ENCODE results near the gene IPO13. TPM values are rescaled to one million over a fixed set of nuclear protein-coding genes. Genes with fewer than 3 reads are reported as not detected.

Gene IPO13
- total and polyA plus RNA-seq, 7 donors, result 26.8 to 140 (median 93.0) TPM

DNA sequence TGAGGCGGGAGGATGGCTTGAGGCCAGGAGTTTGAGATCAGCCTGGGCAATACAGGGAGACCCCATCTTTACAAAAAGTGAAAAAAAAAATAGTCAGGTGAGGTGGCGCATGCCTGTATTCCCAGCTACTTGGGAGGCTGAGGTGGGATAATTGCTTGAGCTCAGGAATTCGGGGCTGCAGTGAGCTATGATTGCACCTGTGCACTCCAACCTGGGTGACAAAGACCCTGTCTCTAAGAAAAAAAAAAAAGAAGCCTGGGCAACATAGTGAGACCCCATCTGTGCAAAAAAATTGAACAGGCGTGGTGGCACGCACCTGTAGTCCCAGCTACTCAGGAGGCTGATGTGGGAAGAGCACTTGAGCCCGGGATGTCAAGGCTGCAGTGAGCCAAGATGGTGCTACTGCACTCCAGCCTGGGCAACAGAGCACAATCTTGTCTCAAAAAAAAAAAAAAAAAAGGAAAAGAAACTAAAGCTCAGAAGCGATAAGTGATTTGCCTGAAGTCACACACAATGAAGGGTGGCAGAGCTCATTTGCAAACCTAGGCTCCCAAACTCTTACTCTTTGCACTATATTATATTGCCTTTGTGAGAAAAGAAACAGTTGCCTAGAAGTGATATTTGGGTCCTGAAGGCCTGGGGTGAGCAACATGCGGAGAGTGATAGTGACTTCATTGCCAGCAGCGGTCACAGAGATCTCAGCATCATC lies 46.6 kb downstream of the IPO13 start:
- 91 to 93% (median 91%) methylated on average over 8 to 9 of the region's 9 CpGs for WGBS, 3 donors
- Histone ChIP-seq H3K4me3 (no peak overlapping the region), H3K27ac (no peak overlapping the region), H3K4me1 (peaks cover 6% of the 10 kb centered on the region), H3K36me3 (ENCODE audit: insufficient read depth in 1 of 2, low read depth in 1 of 2) (no peaks in the 10 kb centered on the region), H3K9me3 (no peaks in the 10 kb centered on the region), H3K27me3 (ENCODE audit: insufficient read depth in 3 of 3, low read length in 2 of 3) (no peaks in the 10 kb centered on the region)
- DNase-seq (no peak), ATAC-seq (no peak)
- TF ChIP-seq, protein P1, sequence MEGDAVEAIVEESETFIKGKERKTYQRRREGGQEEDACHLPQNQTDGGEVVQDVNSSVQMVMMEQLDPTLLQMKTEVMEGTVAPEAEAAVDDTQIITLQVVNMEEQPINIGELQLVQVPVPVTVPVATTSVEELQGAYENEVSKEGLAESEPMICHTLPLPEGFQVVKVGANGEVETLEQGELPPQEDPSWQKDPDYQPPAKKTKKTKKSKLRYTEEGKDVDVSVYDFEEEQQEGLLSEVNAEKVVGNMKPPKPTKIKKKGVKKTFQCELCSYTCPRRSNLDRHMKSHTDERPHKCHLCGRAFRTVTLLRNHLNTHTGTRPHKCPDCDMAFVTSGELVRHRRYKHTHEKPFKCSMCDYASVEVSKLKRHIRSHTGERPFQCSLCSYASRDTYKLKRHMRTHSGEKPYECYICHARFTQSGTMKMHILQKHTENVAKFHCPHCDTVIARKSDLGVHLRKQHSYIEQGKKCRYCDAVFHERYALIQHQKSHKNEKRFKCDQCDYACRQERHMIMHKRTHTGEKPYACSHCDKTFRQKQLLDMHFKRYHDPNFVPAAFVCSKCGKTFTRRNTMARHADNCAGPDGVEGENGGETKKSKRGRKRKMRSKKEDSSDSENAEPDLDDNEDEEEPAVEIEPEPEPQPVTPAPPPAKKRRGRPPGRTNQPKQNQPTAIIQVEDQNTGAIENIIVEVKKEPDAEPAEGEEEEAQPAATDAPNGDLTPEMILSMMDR (IDR thresholded peaks at IDR 0.05), result no peak
- intact Hi-C loops (cut with DNase I), result no loop called here

DNA sequence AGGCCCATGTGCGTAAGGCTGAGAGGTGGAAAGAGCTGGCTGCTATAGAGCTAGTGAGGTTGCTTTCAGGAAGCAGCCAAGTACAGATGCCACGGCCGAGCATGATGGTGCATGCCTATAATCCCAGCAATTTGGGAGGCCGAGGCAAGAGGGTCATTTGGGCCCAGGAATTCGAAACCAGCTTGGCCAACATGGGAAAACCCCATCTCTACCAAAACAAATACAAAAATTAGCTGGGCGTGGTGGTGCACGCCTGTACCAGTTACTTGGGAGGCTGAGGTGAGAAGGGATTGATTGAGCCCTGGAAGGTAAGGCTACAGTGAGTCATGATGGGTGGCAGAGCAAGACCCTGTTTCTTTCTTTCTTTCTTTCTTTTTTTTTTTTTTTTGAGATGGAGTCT lies 47.3 kb downstream of the IPO13 start:
- Histone ChIP-seq H3K4me3 (no peak overlapping the region), H3K4me1 (peaks cover 6% of the 10 kb centered on the region), H3K9me3 (no peaks in the 10 kb centered on the region), H3K27me3 (ENCODE audit: insufficient read depth in 3 of 3, low read length in 2 of 3) (no peaks in the 10 kb centered on the region), H3K27ac (no peak overlapping the region), H3K36me3 (ENCODE audit: insufficient read depth in 1 of 2, low read depth in 1 of 2) (no peaks in the 10 kb centered on the region)
- ATAC-seq, result no peak
- TF ChIP-seq, protein P1 (IDR thresholded peaks at IDR 0.05), result no peak
- DNase-seq, result no peak
- WGBS, 3 donors, result 77 to 85% (median 83%) methylated on average over 7 of the region's 7 CpGs
- intact Hi-C loops (cut with DNase I), result no loop called here

DNA sequence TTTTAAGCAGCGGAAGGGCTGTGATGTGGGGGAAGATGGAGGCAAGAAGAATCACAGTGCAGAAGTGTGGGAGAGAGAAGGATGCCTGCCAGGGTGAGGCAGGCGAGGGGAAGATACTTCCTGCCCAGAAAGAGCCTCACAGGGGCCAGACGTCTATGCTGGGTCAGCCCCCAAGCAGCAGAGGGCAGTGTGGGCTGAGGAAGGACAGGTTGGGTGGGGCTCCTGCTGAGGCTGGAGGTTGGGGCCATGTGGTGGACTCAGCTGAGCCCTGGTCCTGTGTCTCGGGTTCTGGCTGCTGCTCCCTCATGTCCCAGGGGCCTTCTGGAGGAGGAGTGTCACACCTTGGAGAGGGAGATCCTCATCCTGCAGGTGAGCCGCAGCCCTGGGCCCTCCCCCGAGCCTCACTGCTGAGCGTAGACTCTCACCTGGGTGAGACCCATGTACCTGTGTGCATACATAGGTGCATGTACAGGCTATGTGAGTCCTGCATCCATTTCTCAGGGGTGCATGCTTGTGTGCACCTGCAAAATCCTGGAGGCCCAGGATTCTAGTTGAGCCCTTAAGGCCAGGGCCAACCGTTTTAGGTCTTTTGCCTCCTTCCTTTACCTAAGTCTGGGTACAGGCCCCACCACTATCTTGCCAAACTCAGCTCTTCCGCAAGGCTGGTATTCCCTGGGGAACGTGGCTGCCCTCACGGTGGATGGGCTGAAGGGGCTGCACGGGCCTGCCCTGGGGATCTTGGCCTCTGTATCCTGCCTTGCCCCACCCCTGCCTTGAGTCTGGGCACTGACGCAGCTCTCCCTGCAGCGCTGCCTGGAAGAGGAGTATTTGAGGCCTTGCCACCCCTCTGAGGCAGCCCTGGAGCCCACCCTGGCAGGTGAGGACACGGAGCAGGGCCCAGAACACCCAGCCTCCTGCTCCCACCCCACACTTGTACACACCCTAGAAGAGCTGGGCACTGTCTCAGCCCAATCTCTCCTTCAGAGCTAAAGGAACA lies 48.3 kb downstream of the IPO13 start:
- DNase-seq, result no peak
- TF ChIP-seq, protein P1 (IDR thresholded peaks at IDR 0.05), result no peak
- Histone ChIP-seq H3K4me1 (peaks cover 6% of the 10 kb centered on the region), H3K27ac (no peak overlapping the region), H3K27me3 (ENCODE audit: insufficient read depth in 3 of 3, low read length in 2 of 3) (no peaks in the 10 kb centered on the region), H3K4me3 (no peak overlapping the region), H3K36me3 (ENCODE audit: insufficient read depth in 1 of 2, low read depth in 1 of 2) (no peaks in the 10 kb centered on the region), H3K9me3 (no peaks in the 10 kb centered on the region)
- no peak for ATAC-seq
- WGBS, 3 donors, result 81 to 83% (median 83%) methylated on average over 15 of the region's 15 CpGs
- intact Hi-C loops (cut with DNase I), result no loop called here

DNA sequence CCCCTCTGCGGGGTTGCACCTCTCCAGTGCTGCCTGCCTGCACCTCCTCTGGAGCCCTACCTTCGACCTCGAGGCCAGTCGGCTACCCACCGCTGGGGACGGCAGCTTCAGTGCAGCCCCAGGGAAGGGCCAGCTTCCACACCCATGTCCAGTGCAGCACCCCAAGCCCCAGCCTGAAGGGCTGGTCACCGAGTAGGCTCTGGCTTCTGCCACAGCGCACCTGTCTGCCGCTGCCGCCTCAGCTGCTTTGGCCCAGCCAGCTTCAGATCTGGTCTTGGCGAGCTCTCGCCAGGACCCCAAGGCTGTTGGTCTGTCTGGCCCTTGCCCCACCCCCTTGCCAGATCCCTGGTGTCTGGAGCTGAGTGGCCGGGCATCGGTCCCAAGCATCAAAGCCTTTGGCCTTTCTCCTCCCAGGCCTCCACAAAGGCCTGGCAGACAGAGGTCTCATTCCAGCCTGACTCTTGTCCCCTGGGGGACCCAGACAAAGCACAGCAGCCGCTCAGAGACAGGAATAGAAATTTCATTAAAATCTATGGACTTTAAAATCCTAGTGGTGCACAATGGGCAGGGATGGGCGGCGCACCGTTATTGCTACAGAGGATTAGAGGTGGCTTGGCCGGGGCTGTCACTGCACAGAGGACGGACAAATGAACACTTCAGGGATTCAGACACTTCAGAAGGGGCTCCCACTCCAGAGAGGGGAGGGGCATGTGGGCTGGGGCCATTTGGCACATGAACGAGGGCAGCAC lies 49.4 kb downstream of the IPO13 start:
- DNase-seq (no peak), ATAC-seq (no peak)
- H3K4me1 ChIP-seq, result peaks cover under 1% of the 10 kb centered on the region
- no peaks in the 10 kb centered on the region for H3K27me3 ChIP-seq (ENCODE audit: insufficient read depth in 3 of 3, low read length in 2 of 3)
- H3K36me3 ChIP-seq (ENCODE audit: insufficient read depth in 1 of 2, low read depth in 1 of 2), result no peaks in the 10 kb centered on the region
- H3K4me3 ChIP-seq, result no peak overlapping the region
- H3K27ac ChIP-seq, result no peak overlapping the region
- 63 to 67% (median 66%) methylated on average over 21 of the region's 21 CpGs for WGBS, 3 donors
- TF ChIP-seq, protein P1 (IDR thresholded peaks at IDR 0.05), result no peak
- intact Hi-C loops (cut with DNase I), result no loop called here
- no peaks in the 10 kb centered on the region for H3K9me3 ChIP-seq

Data from psoas muscle (tissue), 8 donors.